PFSK-1 (cell line): ENCODE measurements around the gene ZNF668.

ENCODE experiments used
- POLR2AphosphoS5 ChIP-seq: IDR thresholded peaks from 2 replicates; pipeline ENCODE4 v1.6.1; 2012; ENCODE audit warnings: low read depth, mild to moderate bottlenecking, control low read depth, low read length, moderate library complexity
- SIN3A ChIP-seq: IDR thresholded peaks from 2 replicates; pipeline ENCODE4 v1.6.1; 2012; ENCODE audit warnings: mild to moderate bottlenecking, low read length, moderate library complexity, borderline replicate concordance; ENCODE audit not compliant: insufficient read depth

- TF ChIP-seq SIN3A (no peak), POLR2AphosphoS5 (no peak)
These were observed 18.4 kb downstream of the ZNF668 start for GRCh38 chr16:31055613-31056012.
